Measurements from ENCODE around the gene SYCP2L.

- TF ChIP-seq CTCF (conservative IDR thresholded peaks at IDR 0.05; ENCODE audit: low read depth, low read length), result no peak
- no peak for TF ChIP-seq EZH2 (IDR thresholded peaks at IDR 0.05; ENCODE audit: borderline replicate concordance, low read depth, low read length, poor library complexity, severe bottlenecking)
Measured at GRCh38 chr6:10933126-10933525, 46.3 kb downstream of the SYCP2L start.

Data from A673 (cell line).